ENCODE measurements around the gene SMIM11. TPM values are rescaled to one million over a fixed set of nuclear protein-coding genes. Genes with fewer than 3 reads are reported as not detected.
"Not testable (repeated sequence)": the region's sequence is repeated elsewhere in the genome, so short reads cannot be mapped to it uniquely, and the experiment has no call there.

SMIM11 gene
- total RNA-seq, 2 donors from 2014 or later, result 0.41 to 6.7 TPM

GRCh38 chr21:34365809-34366208, 9.5 kb upstream of the SMIM11 start:
- H3K27me3 ChIP-seq (replicated peaks; ENCODE audit: insufficient read depth), result no peaks in the 10 kb centered on the region
- no peak overlapping the region for H3K27ac ChIP-seq
- ATAC-seq (ENCODE audit: insufficient number of reproducible peaks, low FRiP score, low read depth) (no peak), DNase-seq (ENCODE audit: low spot score) (no peak)
- H3K9me3 ChIP-seq, result no peaks in the 10 kb centered on the region
- H3K4me1 ChIP-seq (ENCODE audit: control insufficient read depth in 1 of 2, low read depth in 2 of 2), result no peaks in the 10 kb centered on the region
- H3K4me3 ChIP-seq, result no peak overlapping the region
- no peak for TF ChIP-seq CTCF (IDR thresholded peaks at IDR 0.05)
- H3K36me3 ChIP-seq, result no peaks in the 10 kb centered on the region

GRCh38 chr21:34367320-34367935, 7.9 kb upstream of the SMIM11 start:
- no peaks in the 10 kb centered on the region for H3K9me3 ChIP-seq
- H3K27me3 ChIP-seq (replicated peaks; ENCODE audit: insufficient read depth), result no peaks in the 10 kb centered on the region
- ATAC-seq (ENCODE audit: insufficient number of reproducible peaks, low FRiP score, low read depth), result no peak
- no peak for DNase-seq (ENCODE audit: low spot score)
- no peak overlapping the region for H3K4me3 ChIP-seq
- no peaks in the 10 kb centered on the region for H3K36me3 ChIP-seq
- H3K27ac ChIP-seq, result no peak overlapping the region
- no peaks in the 10 kb centered on the region for H3K4me1 ChIP-seq (ENCODE audit: control insufficient read depth in 1 of 2, low read depth in 2 of 2)
- peak; percentile 46 for TF ChIP-seq CTCF (IDR thresholded peaks at IDR 0.05)

GRCh38 chr21:34369741-34370140, 5.6 kb upstream of the SMIM11 start:
- H3K9me3 ChIP-seq, result no peaks in the 10 kb centered on the region
- no peak overlapping the region for H3K4me3 ChIP-seq
- DNase-seq (ENCODE audit: low spot score), result no peak
- no peak for TF ChIP-seq CTCF (IDR thresholded peaks at IDR 0.05)
- H3K36me3 ChIP-seq, result no peaks in the 10 kb centered on the region
- no peaks in the 10 kb centered on the region for H3K4me1 ChIP-seq (ENCODE audit: control insufficient read depth in 1 of 2, low read depth in 2 of 2)
- H3K27me3 ChIP-seq (replicated peaks; ENCODE audit: insufficient read depth), result no peaks in the 10 kb centered on the region
- H3K27ac ChIP-seq, result no peak overlapping the region
- no peak for ATAC-seq (ENCODE audit: insufficient number of reproducible peaks, low FRiP score, low read depth)

- DNase-seq (ENCODE audit: low spot score) (no peak), ATAC-seq (ENCODE audit: insufficient number of reproducible peaks, low FRiP score, low read depth) (no peak)
- Histone ChIP-seq H3K4me3 (no peak overlapping the region), H3K36me3 (no peaks in the 10 kb centered on the region), H3K9me3 (no peaks in the 10 kb centered on the region), H3K4me1 (ENCODE audit: control insufficient read depth in 1 of 2, low read depth in 2 of 2) (no peaks in the 10 kb centered on the region), H3K27me3 (replicated peaks; ENCODE audit: insufficient read depth) (no peaks in the 10 kb centered on the region), H3K27ac (no peak overlapping the region)
- TF ChIP-seq CTCF (IDR thresholded peaks at IDR 0.05), result no peak
Observed at GRCh38 chr21:34372321-34372720, 3.0 kb upstream of the SMIM11 start.

- not testable (repeated sequence) for H3K36me3 ChIP-seq; DNase-seq (ENCODE audit: low spot score); H3K4me3 ChIP-seq; H3K27me3 ChIP-seq (replicated peaks; ENCODE audit: insufficient read depth); H3K27ac ChIP-seq; ATAC-seq (ENCODE audit: insufficient number of reproducible peaks, low FRiP score, low read depth); H3K4me1 ChIP-seq (ENCODE audit: control insufficient read depth in 1 of 2, low read depth in 2 of 2); H3K9me3 ChIP-seq
Observed at GRCh38 chr21:34374462-34374861, 845 bp upstream of the SMIM11 start.

- not testable (repeated sequence) for H3K4me3 ChIP-seq; H3K27me3 ChIP-seq (replicated peaks; ENCODE audit: insufficient read depth); ATAC-seq (ENCODE audit: insufficient number of reproducible peaks, low FRiP score, low read depth)
Observed at GRCh38 chr21:34375619-34375972, 289 bp downstream of the SMIM11 start.

GRCh38 chr21:34383138-34383537, 7.8 kb downstream of the SMIM11 start:
- H3K27me3 ChIP-seq (replicated peaks; ENCODE audit: insufficient read depth); H3K36me3 ChIP-seq; H3K27ac ChIP-seq; H3K9me3 ChIP-seq; ATAC-seq (ENCODE audit: insufficient number of reproducible peaks, low FRiP score, low read depth); DNase-seq (ENCODE audit: low spot score); H3K4me1 ChIP-seq (ENCODE audit: control insufficient read depth in 1 of 2, low read depth in 2 of 2); H3K4me3 ChIP-seq: not testable (repeated sequence)

More at GRCh38 chr21:34375619-34375972, 289 bp downstream of the SMIM11 start:
- not testable (repeated sequence) for H3K36me3 ChIP-seq; H3K9me3 ChIP-seq; H3K4me1 ChIP-seq (ENCODE audit: control insufficient read depth in 1 of 2, low read depth in 2 of 2); DNase-seq (ENCODE audit: low spot score); H3K27ac ChIP-seq

GRCh38 chr21:34383724-34384415, 8.6 kb downstream of the SMIM11 start:
- H3K27me3 ChIP-seq (replicated peaks; ENCODE audit: insufficient read depth); DNase-seq (ENCODE audit: low spot score); H3K4me1 ChIP-seq (ENCODE audit: control insufficient read depth in 1 of 2, low read depth in 2 of 2); H3K4me3 ChIP-seq; H3K9me3 ChIP-seq; H3K36me3 ChIP-seq; ATAC-seq (ENCODE audit: insufficient number of reproducible peaks, low FRiP score, low read depth); H3K27ac ChIP-seq: not testable (repeated sequence)

- H3K4me3 ChIP-seq; H3K36me3 ChIP-seq; H3K4me1 ChIP-seq (ENCODE audit: control insufficient read depth in 1 of 2, low read depth in 2 of 2); ATAC-seq (ENCODE audit: insufficient number of reproducible peaks, low FRiP score, low read depth); DNase-seq (ENCODE audit: low spot score); H3K27me3 ChIP-seq (replicated peaks; ENCODE audit: insufficient read depth); H3K9me3 ChIP-seq; H3K27ac ChIP-seq: not testable (repeated sequence)
Observed at GRCh38 chr21:34400522-34400921, 25.2 kb downstream of the SMIM11 start.
